ENCODE measurements around the gene ASB4.

The ASB4 gene

GRCh38 chr7:95577137-95577536 is 91.4 kb downstream of the ASB4 start:
- Histone ChIP-seq H3F3A (ENCODE audit: insufficient read depth) (no peaks in the 10 kb centered on the region), H3K4me3 (ENCODE audit: insufficient read depth, low read length, poor library complexity, severe bottlenecking) (no peak overlapping the region), H3K36me3 (ENCODE audit: low read length) (no peaks in the 10 kb centered on the region), H3K9ac (ENCODE audit: low read length) (no peak overlapping the region), H3K9me3 (ENCODE audit: insufficient read depth, low read length) (no peaks in the 10 kb centered on the region), H3K27me3 (ENCODE audit: low read length) (no peaks in the 10 kb centered on the region), H4K20me1 (ENCODE audit: low read depth, low read length) (no peaks in the 10 kb centered on the region), H3K9me2 (replicated peaks; ENCODE audit: insufficient read depth, low read length) (no peaks in the 10 kb centered on the region), H3K27ac (ENCODE audit: low read depth, low read length) (no peak overlapping the region), H3K79me2 (ENCODE audit: insufficient read depth, low read length) (no peaks in the 10 kb centered on the region), H3K4me2 (ENCODE audit: low read depth, low read length, poor library complexity, severe bottlenecking) (no peak overlapping the region), H2AFZ (ENCODE audit: low read depth, low read length, severe bottlenecking) (no peak overlapping the region)
- no peak for TF ChIP-seq CTCF (IDR thresholded peaks at IDR 0.05; ENCODE audit: insufficient read depth, low read length, poor library complexity, severe bottlenecking)
- TF ChIP-seq EZH2phosphoT487 (conservative IDR thresholded peaks at IDR 0.05; ENCODE audit: low read length), result no peak

DNA sequence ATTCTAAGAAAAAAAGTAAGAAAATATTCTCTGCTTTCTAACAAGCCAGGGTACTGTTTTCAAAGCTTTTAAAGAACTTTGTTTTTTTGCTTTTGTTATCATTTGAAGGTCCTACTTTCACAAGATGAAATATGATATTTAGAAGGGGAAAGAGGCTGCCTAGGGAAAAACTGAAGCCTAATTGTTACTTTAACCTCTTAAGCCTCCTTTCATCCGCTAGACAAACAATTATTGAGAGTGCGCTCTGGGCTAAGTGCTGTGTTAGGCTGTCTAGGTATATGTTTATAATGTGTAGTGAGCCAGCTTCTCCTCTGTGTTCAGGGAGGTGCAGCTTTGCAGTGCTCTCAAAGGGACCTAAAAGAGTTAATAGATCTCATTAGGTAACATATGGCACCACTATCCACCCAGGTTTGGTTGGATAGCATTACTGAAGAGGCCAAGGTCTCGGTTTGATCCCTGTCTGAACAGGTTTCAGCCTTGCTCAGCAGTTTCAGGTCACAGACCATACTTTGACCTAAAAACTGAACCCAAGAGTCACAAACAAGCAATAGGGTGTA is 92.6 kb downstream of the ASB4 start:
- no peak overlapping the region for H2AFZ ChIP-seq (ENCODE audit: low read depth, low read length, severe bottlenecking)
- H3K4me2 ChIP-seq (ENCODE audit: low read depth, low read length, poor library complexity, severe bottlenecking), result no peak overlapping the region

GRCh38 chr7:95579318-95579717 is 93.6 kb downstream of the ASB4 start:
- Histone ChIP-seq H3F3A (ENCODE audit: insufficient read depth) (no peaks in the 10 kb centered on the region), H3K4me2 (ENCODE audit: low read depth, low read length, poor library complexity, severe bottlenecking) (no peak overlapping the region), H2AFZ (ENCODE audit: low read depth, low read length, severe bottlenecking) (no peak overlapping the region), H3K9me2 (replicated peaks; ENCODE audit: insufficient read depth, low read length) (no peaks in the 10 kb centered on the region), H3K79me2 (ENCODE audit: insufficient read depth, low read length) (no peaks in the 10 kb centered on the region), H3K9me3 (ENCODE audit: insufficient read depth, low read length) (no peaks in the 10 kb centered on the region), H3K4me3 (ENCODE audit: insufficient read depth, low read length, poor library complexity, severe bottlenecking) (no peak overlapping the region), H3K9ac (ENCODE audit: low read length) (no peak overlapping the region), H3K27me3 (ENCODE audit: low read length) (no peaks in the 10 kb centered on the region), H3K36me3 (ENCODE audit: low read length) (no peaks in the 10 kb centered on the region), H4K20me1 (ENCODE audit: low read depth, low read length) (no peaks in the 10 kb centered on the region), H3K27ac (ENCODE audit: low read depth, low read length) (no peak overlapping the region)
- TF ChIP-seq EZH2phosphoT487 (conservative IDR thresholded peaks at IDR 0.05; ENCODE audit: low read length), result no peak
- no peak for TF ChIP-seq CTCF (IDR thresholded peaks at IDR 0.05; ENCODE audit: insufficient read depth, low read length, poor library complexity, severe bottlenecking)

More for the DNA sequence above, 92.6 kb downstream of the ASB4 start:
- Histone ChIP-seq H3K79me2 (ENCODE audit: insufficient read depth, low read length) (no peaks in the 10 kb centered on the region), H3K9me3 (ENCODE audit: insufficient read depth, low read length) (no peaks in the 10 kb centered on the region), H3F3A (ENCODE audit: insufficient read depth) (no peaks in the 10 kb centered on the region), H3K9ac (ENCODE audit: low read length) (no peak overlapping the region), H3K4me3 (ENCODE audit: insufficient read depth, low read length, poor library complexity, severe bottlenecking) (no peak overlapping the region), H3K27me3 (ENCODE audit: low read length) (no peaks in the 10 kb centered on the region), H3K9me2 (replicated peaks; ENCODE audit: insufficient read depth, low read length) (no peaks in the 10 kb centered on the region), H4K20me1 (ENCODE audit: low read depth, low read length) (no peaks in the 10 kb centered on the region), H3K36me3 (ENCODE audit: low read length) (no peaks in the 10 kb centered on the region), H3K27ac (ENCODE audit: low read depth, low read length) (no peak overlapping the region)
- TF ChIP-seq EZH2phosphoT487 (conservative IDR thresholded peaks at IDR 0.05; ENCODE audit: low read length), result no peak
- TF ChIP-seq CTCF (IDR thresholded peaks at IDR 0.05; ENCODE audit: insufficient read depth, low read length, poor library complexity, severe bottlenecking), result no peak
